SK-N-SH (cell line): ENCODE results near the gene NFIA. TPM values are rescaled to one million over a fixed set of nuclear protein-coding genes. Genes with fewer than 3 reads are reported as not detected.

Experiments
- CTCF ChIA-PET: fragments of 300-600, 350-600 bp; formaldehyde crosslinking; extraction: SDS; loops from one replicate; lab custom pipeline; 2021; lab: Yijun Ruan, JAX
- POLR2A ChIA-PET: fragments of 350-600 bp; sonication (Branson Sonifier 250); formaldehyde crosslinking; extraction: SDS; loops from one replicate; lab custom pipeline; 2020; ENCODE audit warnings: antibody characterized with exemption, inconsistent platforms; lab: Yijun Ruan, JAX
- DNase-seq: peaks from one replicate; pipeline ENCODE4 v3.0.0; 2012
- H2AFZ ChIP-seq: fragments of 200-600 bp; sonication (generic); 2 replicates; pipeline ENCODE4 v1.8.1; 2016; ENCODE audit warnings: antibody characterized with exemption, mild to moderate bottlenecking, low read depth
- H3F3A ChIP-seq: fragments of 200-600 bp; sonication (generic); replicated peaks from 2 replicates; pipeline ENCODE3; 2016; ENCODE audit warnings: antibody characterized with exemption, mild to moderate bottlenecking; ENCODE audit not compliant: insufficient read depth
- H3K27ac ChIP-seq, 2 experiments: fragments of 200-500 bp in 1 of 2; fragments of 200-600 bp in 1 of 2; sonication (Bioruptor generic) in 1 of 2; sonication (generic), shearing (Covaris generic) in 1 of 2; 2 replicates each; pipeline versions ENCODE4 v1.5.1 to v1.6.1; 2014 to 2016; ENCODE audit warnings: low read depth in 2 of 2, inconsistent platforms in 1 of 2, low read length in 1 of 2, mild to moderate bottlenecking in 1 of 2, mixed read lengths in 1 of 2
- H3K27me3 ChIP-seq: fragments of 200-600 bp; sonication (generic), shearing (Covaris generic); 2 replicates; pipeline ENCODE4 v1.6.1; 2016; ENCODE audit warnings: mixed run types; ENCODE audit not compliant: insufficient read depth
- H3K36me3 ChIP-seq, 2 experiments: fragments of 200-500 bp in 1 of 2; fragments of 200-600 bp in 1 of 2; sonication (Bioruptor generic) in 1 of 2; sonication (generic) in 1 of 2; replicated peaks in 1 of 2; 2 replicates each; pipeline versions ENCODE3 to v1.5.1; 2014 to 2016; ENCODE audit warnings: low read length in 1 of 2, mild to moderate bottlenecking in 1 of 2; ENCODE audit not compliant: insufficient read depth in 2 of 2, control insufficient read depth in 1 of 2
- H3K4me1 ChIP-seq, 2 experiments: fragments of 200-500 bp in 1 of 2; fragments of 200-600 bp in 1 of 2; sonication (Bioruptor generic) in 1 of 2; sonication (generic), shearing (Covaris generic) in 1 of 2; 2 replicates each; pipeline versions ENCODE4 v1.5.1 to v1.6.1; 2014 to 2016; ENCODE audit warnings: low read depth in 1 of 2, low read length in 1 of 2, mixed run types in 1 of 2; ENCODE audit not compliant: insufficient read depth in 2 of 2, control insufficient read depth in 1 of 2
- H3K4me2 ChIP-seq: fragments of 200-600 bp; sonication (generic), shearing (Covaris generic); 2 replicates; pipeline ENCODE4 v1.6.1; 2017; ENCODE audit warnings: mixed run types
- H3K4me3 ChIP-seq, 2 experiments: fragments of 200-500 bp in 1 of 2; fragments of 200-600 bp in 1 of 2; sonication (Bioruptor generic) in 1 of 2; sonication (generic), shearing (Covaris generic) in 1 of 2; 2 replicates each; pipeline versions ENCODE4 v1.5.1 to v1.8.1; 2014 to 2016; ENCODE audit warnings: low read depth in 2 of 2, inconsistent platforms in 1 of 2, low read length in 1 of 2, mild to moderate bottlenecking in 1 of 2, mixed read lengths in 1 of 2, moderate library complexity in 1 of 2
- H3K79me2 ChIP-seq: fragments of 200-600 bp; sonication (generic); 2 replicates; pipeline ENCODE4 v1.8.1; 2017; ENCODE audit warnings: mild to moderate bottlenecking; ENCODE audit not compliant: insufficient read depth
- H3K9ac ChIP-seq: fragments of 200-600 bp; sonication (generic); 2 replicates; pipeline ENCODE4 v1.6.1; 2017; ENCODE audit warnings: mixed run types
- H3K9me2 ChIP-seq: fragments of 200-600 bp; sonication (generic); 2 replicates; pipeline ENCODE4 v1.6.1; 2017; ENCODE audit warnings: mixed run types
- H3K9me3 ChIP-seq: fragments of 200-600 bp; sonication (generic); 2 replicates; pipeline ENCODE4 v1.6.1; 2017; ENCODE audit warnings: mixed run types, mild to moderate bottlenecking, moderate library complexity
- H4K20me1 ChIP-seq: fragments of 200-600 bp; sonication (generic); 2 replicates; pipeline ENCODE4 v1.6.1; 2017; ENCODE audit warnings: mild to moderate bottlenecking, mixed run types; ENCODE audit not compliant: insufficient read depth
- EP300 ChIP-seq, 2 experiments: IDR thresholded peaks; 2 replicates each; pipeline versions ENCODE4 v1.4.0 to v1.6.1; 2012; ENCODE audit warnings: borderline replicate concordance in 1 of 2, low read depth in 1 of 2, low read length in 1 of 2
- EZH2phosphoT487 ChIP-seq: fragments of 200-600 bp; sonication (generic); IDR thresholded peaks from 2 replicates; pipeline ENCODE4 v1.6.1; 2017; ENCODE audit warnings: low read depth, mixed run types, mild to moderate bottlenecking, antibody characterized with exemption, moderate library complexity, borderline replicate concordance
- MEF2A ChIP-seq: IDR thresholded peaks from 2 replicates; pipeline ENCODE4 v1.4.0; 2012; ENCODE audit warnings: low read depth, borderline replicate concordance
- NFIC ChIP-seq: IDR thresholded peaks from 2 replicates; pipeline ENCODE4 v1.4.0; 2012; ENCODE audit warnings: borderline replicate concordance
- RXRA ChIP-seq: IDR thresholded peaks from 2 replicates; pipeline ENCODE4 v1.4.0; 2012; ENCODE audit warnings: low read depth, mild to moderate bottlenecking, borderline replicate concordance
- SMC3 ChIP-seq: IDR thresholded peaks from 2 replicates; pipeline ENCODE4 v1.6.1; 2012; ENCODE audit warnings: low read depth, low read length, improper control_type of control experiment
- TCF12 ChIP-seq: IDR thresholded peaks from 2 replicates; pipeline ENCODE4 v1.4.0; 2012
- TEAD4 ChIP-seq: IDR thresholded peaks from 2 replicates; pipeline ENCODE4 v1.4.0; 2012; ENCODE audit warnings: mild to moderate bottlenecking, borderline replicate concordance; ENCODE audit not compliant: insufficient read depth
- WGBS: methylation state at CpG from one replicate; pipeline ENCODE4 v1.1.6; 2017; ENCODE audit warnings: low lambda C conversion rate; 5-methylcytosine and 5-hydroxymethylcytosine counted together
- polyA plus RNA-seq, 3 experiments: library from polyadenylated mRNA; depleted of rRNA; stranded (reverse); fragments of >200 nt; gene quantifications; 2 replicates each; pipeline ENCODE4 v1.2.3, GENCODE V29; 2012
- TF ChIP-seq, protein P1 (sequence below): IDR thresholded peaks from 2 replicates; pipeline ENCODE4; 2012
- TF ChIP-seq, protein P2 (sequence below): IDR thresholded peaks from 2 replicates; pipeline ENCODE4 v1.4.0; 2012; ENCODE audit warnings: low read depth, borderline replicate concordance
- TF ChIP-seq, protein P3 (sequence below): IDR thresholded peaks from 2 replicates; pipeline ENCODE4 v1.6.1; 2012; ENCODE audit warnings: mild to moderate bottlenecking, low read depth, low read length, moderate library complexity

NFIA gene
- polyA plus RNA-seq, 1 of the 3 experiments (the other 2 are of a cell fraction), result 3.3 TPM

DNA sequence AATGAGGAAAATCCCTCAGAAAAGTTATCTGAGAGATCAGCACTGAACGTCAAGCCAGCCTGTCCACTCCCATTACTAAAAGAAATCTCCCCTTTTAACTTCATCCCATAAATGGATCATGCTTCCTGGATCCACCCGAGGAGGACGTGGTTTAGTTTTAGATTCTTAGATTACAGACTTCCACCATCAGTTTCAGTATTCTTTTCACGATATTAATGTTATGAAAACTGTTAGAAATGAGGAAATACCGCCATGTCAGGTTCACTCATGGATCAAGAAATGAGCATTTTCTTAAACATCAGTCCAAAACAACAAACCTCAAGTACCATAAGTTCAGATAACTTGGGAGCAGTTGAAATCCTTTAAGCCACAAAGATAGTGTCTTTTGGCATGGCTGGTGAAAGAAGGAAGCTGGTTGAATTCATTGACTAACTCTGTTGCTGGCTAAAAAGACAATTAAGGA, 49.8 kb downstream of the NFIA start:
- Histone ChIP-seq H3K36me3 (no peaks in the 10 kb centered on the region), H3K4me3 (peak overlapping the region in 1 of 2 experiments; percentile 25; a peak in 2 of 4 replicates), H3K4me1 (peaks cover 14 to 20% of the 10 kb centered on the region in 2 experiments; a peak in 3 of 4 replicates), H3K9ac (peak overlapping the region; percentile 19; the same call in 1 of the 2 replicates), H3K9me3 (no peaks in the 10 kb centered on the region), H3K27ac (peak overlapping the region; percentile 65 to 78), H3K27me3 (no peaks in the 10 kb centered on the region), H4K20me1 (no peaks in the 10 kb centered on the region), H2AFZ (peak overlapping the region; percentile 26; the same call in 1 of the 2 replicates), H3K9me2 (no peaks in the 10 kb centered on the region), H3K79me2 (no peaks in the 10 kb centered on the region; the same call in 1 of the 2 replicates), H3K4me2 (peak overlapping the region; percentile 64), H3F3A (peaks cover 17% of the 10 kb centered on the region)
- ChIA-PET CTCF (interaction anchor here (1.7 kb wide), 1 partner anchor 82 kb away, joined by 3 read pairs; no protein-coding TSS in a partner anchor), POLR2A (no interaction called here)
- no peak for TF ChIP-seq SMC3
- TF ChIP-seq EP300 (IDR thresholded peaks at IDR 0.05; ENCODE audit: borderline replicate concordance in 1 of 2, low read depth in 1 of 2, low read length in 1 of 2), result no peak
- peak; percentile 26; the same call in 1 of the 2 replicates for TF ChIP-seq TEAD4
- TF ChIP-seq, protein P1, sequence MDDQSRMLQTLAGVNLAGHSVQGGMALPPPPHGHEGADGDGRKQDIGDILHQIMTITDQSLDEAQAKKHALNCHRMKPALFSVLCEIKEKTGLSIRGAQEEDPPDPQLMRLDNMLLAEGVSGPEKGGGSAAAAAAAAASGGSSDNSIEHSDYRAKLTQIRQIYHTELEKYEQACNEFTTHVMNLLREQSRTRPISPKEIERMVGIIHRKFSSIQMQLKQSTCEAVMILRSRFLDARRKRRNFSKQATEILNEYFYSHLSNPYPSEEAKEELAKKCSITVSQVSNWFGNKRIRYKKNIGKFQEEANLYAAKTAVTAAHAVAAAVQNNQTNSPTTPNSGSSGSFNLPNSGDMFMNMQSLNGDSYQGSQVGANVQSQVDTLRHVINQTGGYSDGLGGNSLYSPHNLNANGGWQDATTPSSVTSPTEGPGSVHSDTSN, result peak; percentile 73
- TF ChIP-seq TCF12, result 0 out of 2 replicates have a peak, but pooled peaks have one; percentile 11
- TF ChIP-seq RXRA, result no peak
- TF ChIP-seq MEF2A, result no peak
- no peak for TF ChIP-seq NFIC
- TF ChIP-seq, protein P2, sequence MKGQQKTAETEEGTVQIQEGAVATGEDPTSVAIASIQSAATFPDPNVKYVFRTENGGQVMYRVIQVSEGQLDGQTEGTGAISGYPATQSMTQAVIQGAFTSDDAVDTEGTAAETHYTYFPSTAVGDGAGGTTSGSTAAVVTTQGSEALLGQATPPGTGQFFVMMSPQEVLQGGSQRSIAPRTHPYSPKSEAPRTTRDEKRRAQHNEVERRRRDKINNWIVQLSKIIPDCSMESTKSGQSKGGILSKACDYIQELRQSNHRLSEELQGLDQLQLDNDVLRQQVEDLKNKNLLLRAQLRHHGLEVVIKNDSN, result no peak
- TF ChIP-seq EZH2phosphoT487, result no peak
- TF ChIP-seq, protein P3, sequence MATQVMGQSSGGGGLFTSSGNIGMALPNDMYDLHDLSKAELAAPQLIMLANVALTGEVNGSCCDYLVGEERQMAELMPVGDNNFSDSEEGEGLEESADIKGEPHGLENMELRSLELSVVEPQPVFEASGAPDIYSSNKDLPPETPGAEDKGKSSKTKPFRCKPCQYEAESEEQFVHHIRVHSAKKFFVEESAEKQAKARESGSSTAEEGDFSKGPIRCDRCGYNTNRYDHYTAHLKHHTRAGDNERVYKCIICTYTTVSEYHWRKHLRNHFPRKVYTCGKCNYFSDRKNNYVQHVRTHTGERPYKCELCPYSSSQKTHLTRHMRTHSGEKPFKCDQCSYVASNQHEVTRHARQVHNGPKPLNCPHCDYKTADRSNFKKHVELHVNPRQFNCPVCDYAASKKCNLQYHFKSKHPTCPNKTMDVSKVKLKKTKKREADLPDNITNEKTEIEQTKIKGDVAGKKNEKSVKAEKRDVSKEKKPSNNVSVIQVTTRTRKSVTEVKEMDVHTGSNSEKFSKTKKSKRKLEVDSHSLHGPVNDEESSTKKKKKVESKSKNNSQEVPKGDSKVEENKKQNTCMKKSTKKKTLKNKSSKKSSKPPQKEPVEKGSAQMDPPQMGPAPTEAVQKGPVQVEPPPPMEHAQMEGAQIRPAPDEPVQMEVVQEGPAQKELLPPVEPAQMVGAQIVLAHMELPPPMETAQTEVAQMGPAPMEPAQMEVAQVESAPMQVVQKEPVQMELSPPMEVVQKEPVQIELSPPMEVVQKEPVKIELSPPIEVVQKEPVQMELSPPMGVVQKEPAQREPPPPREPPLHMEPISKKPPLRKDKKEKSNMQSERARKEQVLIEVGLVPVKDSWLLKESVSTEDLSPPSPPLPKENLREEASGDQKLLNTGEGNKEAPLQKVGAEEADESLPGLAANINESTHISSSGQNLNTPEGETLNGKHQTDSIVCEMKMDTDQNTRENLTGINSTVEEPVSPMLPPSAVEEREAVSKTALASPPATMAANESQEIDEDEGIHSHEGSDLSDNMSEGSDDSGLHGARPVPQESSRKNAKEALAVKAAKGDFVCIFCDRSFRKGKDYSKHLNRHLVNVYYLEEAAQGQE, result no peak
- DNase-seq, result no peak
- WGBS, result 21% methylated on average over 5 of the region's 5 CpGs
